ENCODE results near the gene ISYNA1. TPM values are rescaled to one million over a fixed set of nuclear protein-coding genes. Genes with fewer than 3 reads are reported as not detected.

Gene ISYNA1
- polyA plus RNA-seq, 2 of the 4 experiments (the other 2 are of a cell fraction) = 18.0 to 60.7 TPM

DNA sequence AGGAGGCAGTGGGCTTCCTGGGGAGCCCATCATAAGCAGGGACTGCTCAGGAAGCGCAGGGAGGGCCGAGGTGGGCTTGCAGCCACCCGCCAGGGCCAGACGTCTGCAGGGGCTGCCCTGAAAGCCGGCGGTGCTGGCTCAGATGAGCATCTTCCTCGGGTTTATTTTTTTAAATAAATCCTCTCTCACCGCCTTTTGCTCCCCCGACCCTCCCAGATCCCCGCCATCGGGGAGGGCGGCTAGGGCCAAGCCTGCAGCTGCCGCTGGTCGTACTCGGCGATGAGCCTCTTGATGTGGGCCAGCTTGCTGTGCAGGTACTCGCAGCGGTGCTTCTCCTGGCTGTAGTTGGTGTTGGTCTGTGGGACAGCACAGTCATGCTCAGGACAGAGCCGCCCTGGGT is 6.6 kb upstream of the ISYNA1 start:
- no peak overlapping the region for H3K27ac ChIP-seq
- H3K4me1 ChIP-seq = peaks cover 16% of the 10 kb centered on the region
- TF ChIP-seq, protein P1, sequence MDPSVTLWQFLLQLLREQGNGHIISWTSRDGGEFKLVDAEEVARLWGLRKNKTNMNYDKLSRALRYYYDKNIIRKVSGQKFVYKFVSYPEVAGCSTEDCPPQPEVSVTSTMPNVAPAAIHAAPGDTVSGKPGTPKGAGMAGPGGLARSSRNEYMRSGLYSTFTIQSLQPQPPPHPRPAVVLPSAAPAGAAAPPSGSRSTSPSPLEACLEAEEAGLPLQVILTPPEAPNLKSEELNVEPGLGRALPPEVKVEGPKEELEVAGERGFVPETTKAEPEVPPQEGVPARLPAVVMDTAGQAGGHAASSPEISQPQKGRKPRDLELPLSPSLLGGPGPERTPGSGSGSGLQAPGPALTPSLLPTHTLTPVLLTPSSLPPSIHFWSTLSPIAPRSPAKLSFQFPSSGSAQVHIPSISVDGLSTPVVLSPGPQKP (IDR thresholded peaks at IDR 0.05; ENCODE audit: low read depth, low read length) = no peak
- no peak for TF ChIP-seq SMC3 (IDR thresholded peaks at IDR 0.05)
- no peak for TF ChIP-seq NFE2L2 (conservative IDR thresholded peaks at IDR 0.05; ENCODE audit: low read length)
- no peak for TF ChIP-seq EHF (CRISPR knock-in tag; IDR thresholded peaks at IDR 0.05)
- TF ChIP-seq CEBPB (IDR thresholded peaks at IDR 0.05) = no peak
- TF ChIP-seq FOSB (CRISPR knock-in tag; IDR thresholded peaks at IDR 0.05) = no peak
- TF ChIP-seq ZSCAN20 (CRISPR knock-in tag; IDR thresholded peaks at IDR 0.05) = no peak
- no peak for TF ChIP-seq BHLHE40 (IDR thresholded peaks at IDR 0.05; ENCODE audit: low read depth, low read length)
- no peak for TF ChIP-seq RNF2 (IDR thresholded peaks at IDR 0.05; ENCODE audit: borderline replicate concordance, low read depth)
- no peak for TF ChIP-seq EHMT2 (IDR thresholded peaks at IDR 0.05; ENCODE audit: low read depth)
- TF ChIP-seq, protein P2, sequence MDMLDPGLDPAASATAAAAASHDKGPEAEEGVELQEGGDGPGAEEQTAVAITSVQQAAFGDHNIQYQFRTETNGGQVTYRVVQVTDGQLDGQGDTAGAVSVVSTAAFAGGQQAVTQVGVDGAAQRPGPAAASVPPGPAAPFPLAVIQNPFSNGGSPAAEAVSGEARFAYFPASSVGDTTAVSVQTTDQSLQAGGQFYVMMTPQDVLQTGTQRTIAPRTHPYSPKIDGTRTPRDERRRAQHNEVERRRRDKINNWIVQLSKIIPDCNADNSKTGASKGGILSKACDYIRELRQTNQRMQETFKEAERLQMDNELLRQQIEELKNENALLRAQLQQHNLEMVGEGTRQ (IDR thresholded peaks at IDR 0.05) = no peak
- no peak for TF ChIP-seq EP300 (IDR thresholded peaks at IDR 0.05)
- no peak for TF ChIP-seq MAFK (IDR thresholded peaks at IDR 0.05; ENCODE audit: partially characterized antibody)
- no peak for TF ChIP-seq ZNF302 (CRISPR knock-in tag; IDR thresholded peaks at IDR 0.05)
- TF ChIP-seq ZFP36 (IDR thresholded peaks at IDR 0.05; ENCODE audit: borderline replicate concordance, partially characterized antibody) = no peak
- WGBS (ENCODE audit: missing lambda C conversion rate) = 95% methylated on average over 18 of the region's 19 CpGs
- ChIA-PET CTCF (interaction anchor here (1.3 to 11.3 kb wide), 3 partner anchors 17 to 144 kb away, joined by 4 to 168 read pairs (median 4); partner anchors contain the start of gene REX1BD), POLR2A (no interaction called here)
- H3K9me3 ChIP-seq = no peaks in the 10 kb centered on the region
- H3K4me2 ChIP-seq = no peak overlapping the region
- DNase-seq (ENCODE audit: low read depth in 1 of 2, low spot score in 1 of 2) (no peak), ATAC-seq (no peak), FAIRE-seq (no peak)
- no peak overlapping the region for H3K4me3 ChIP-seq

DNA sequence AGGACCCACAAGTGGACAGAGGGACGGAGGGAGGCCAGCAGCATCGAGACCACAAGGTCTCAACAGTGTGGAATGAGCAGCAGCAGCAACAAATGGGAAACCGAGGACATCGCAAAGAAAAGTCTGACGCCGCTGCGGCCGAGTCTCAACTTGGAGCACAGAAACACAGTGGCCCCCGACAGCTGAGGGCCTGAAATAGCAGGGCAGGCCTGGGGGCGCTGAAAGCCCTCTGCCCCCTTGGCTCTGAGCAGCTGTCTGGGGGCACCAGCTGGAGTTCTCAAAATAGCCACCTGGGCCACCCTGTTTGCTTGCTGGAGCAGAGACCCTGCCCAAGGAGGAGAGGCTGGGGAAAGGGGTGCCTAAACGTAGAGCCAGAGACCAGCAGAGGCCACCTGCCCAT is 5.9 kb upstream of the ISYNA1 start:
- no peak overlapping the region for H3K27ac ChIP-seq
- ChIA-PET CTCF (interaction anchor here (1.3 to 11.3 kb wide), 4 partner anchors 8 to 145 kb away, joined by 4 to 168 read pairs (median 8); partner anchors contain the start of gene REX1BD), POLR2A (no interaction called here)
- H3K4me1 ChIP-seq = peaks cover 23% of the 10 kb centered on the region
- 95% methylated on average over 10 of the region's 11 CpGs for WGBS (ENCODE audit: missing lambda C conversion rate)
- DNase-seq (ENCODE audit: low read depth in 1 of 2, low spot score in 1 of 2) (no peak), FAIRE-seq (no peak), ATAC-seq (no peak)
- H3K4me2 ChIP-seq = no peak overlapping the region
- TF ChIP-seq RARB (CRISPR knock-in tag; IDR thresholded peaks at IDR 0.05) (no peak), EP300 (IDR thresholded peaks at IDR 0.05) (no peak), CHD4 (IDR thresholded peaks at IDR 0.05; ENCODE audit: borderline replicate concordance) (no peak), ZC3H11A (IDR thresholded peaks at IDR 0.05) (no peak), RCOR1 (IDR thresholded peaks at IDR 0.05; ENCODE audit: low read depth, low read length) (no peak), FOXS1 (CRISPR knock-in tag; IDR thresholded peaks at IDR 0.05) (no peak)
- TF ChIP-seq, protein P3, sequence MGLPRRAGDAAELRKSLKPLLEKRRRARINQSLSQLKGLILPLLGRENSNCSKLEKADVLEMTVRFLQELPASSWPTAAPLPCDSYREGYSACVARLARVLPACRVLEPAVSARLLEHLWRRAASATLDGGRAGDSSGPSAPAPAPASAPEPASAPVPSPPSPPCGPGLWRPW (IDR thresholded peaks at IDR 0.05) = no peak
- H3K4me3 ChIP-seq = no peak overlapping the region
- H3K9me3 ChIP-seq = no peaks in the 10 kb centered on the region

DNA sequence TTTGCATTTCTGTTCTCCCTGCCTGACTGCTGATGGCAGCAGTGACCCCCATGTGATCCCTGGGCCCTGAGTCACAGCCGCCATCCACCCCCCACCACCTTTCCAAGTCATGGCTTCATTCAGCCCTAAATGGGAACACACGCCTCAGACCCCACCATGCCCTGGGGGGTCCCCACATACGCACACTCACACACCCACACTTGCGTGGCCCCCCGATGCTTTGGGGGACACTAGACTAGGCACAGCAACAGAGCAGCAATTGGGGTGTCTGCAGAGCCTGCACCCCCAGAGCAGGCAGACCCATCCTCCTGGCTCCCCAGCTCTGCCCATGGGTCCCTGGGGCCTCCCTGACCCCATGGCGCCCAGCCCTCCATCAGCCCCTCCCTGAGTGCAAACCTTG is 5.5 kb upstream of the ISYNA1 start:
- Histone ChIP-seq H3K4me2 (no peak overlapping the region), H3K4me1 (peaks cover 27% of the 10 kb centered on the region), H3K27ac (no peak overlapping the region), H3K9me3 (no peaks in the 10 kb centered on the region), H3K4me3 (no peak overlapping the region)
- WGBS (ENCODE audit: missing lambda C conversion rate) = 95% methylated on average over 4 of the region's 6 CpGs
- DNase-seq (ENCODE audit: low read depth in 1 of 2, low spot score in 1 of 2) (no peak), FAIRE-seq (no peak), ATAC-seq (no peak)
- ChIA-PET CTCF (interaction anchor here (1.3 to 2.1 kb wide), 2 partner anchors 9 to 27 kb away, joined by 4 to 11 read pairs; no protein-coding TSS in a partner anchor), POLR2A (no interaction called here)
- no peak for TF ChIP-seq CHD4 (IDR thresholded peaks at IDR 0.05; ENCODE audit: borderline replicate concordance)
- TF ChIP-seq, protein P4, sequence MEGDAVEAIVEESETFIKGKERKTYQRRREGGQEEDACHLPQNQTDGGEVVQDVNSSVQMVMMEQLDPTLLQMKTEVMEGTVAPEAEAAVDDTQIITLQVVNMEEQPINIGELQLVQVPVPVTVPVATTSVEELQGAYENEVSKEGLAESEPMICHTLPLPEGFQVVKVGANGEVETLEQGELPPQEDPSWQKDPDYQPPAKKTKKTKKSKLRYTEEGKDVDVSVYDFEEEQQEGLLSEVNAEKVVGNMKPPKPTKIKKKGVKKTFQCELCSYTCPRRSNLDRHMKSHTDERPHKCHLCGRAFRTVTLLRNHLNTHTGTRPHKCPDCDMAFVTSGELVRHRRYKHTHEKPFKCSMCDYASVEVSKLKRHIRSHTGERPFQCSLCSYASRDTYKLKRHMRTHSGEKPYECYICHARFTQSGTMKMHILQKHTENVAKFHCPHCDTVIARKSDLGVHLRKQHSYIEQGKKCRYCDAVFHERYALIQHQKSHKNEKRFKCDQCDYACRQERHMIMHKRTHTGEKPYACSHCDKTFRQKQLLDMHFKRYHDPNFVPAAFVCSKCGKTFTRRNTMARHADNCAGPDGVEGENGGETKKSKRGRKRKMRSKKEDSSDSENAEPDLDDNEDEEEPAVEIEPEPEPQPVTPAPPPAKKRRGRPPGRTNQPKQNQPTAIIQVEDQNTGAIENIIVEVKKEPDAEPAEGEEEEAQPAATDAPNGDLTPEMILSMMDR (IDR thresholded peaks at IDR 0.05) = no peak
- no peak for TF ChIP-seq SMC3 (IDR thresholded peaks at IDR 0.05)
- TF ChIP-seq JUNB (IDR thresholded peaks at IDR 0.05) = no peak
